ENCODE measurements around the gene PARL. TPM values are rescaled to one million over a fixed set of nuclear protein-coding genes. Genes with fewer than 3 reads are reported as not detected.

The PARL gene
- total RNA-seq, 4 donors from 2014 or later, result 47.6 to 66.6 (median 55.7) TPM

DNA sequence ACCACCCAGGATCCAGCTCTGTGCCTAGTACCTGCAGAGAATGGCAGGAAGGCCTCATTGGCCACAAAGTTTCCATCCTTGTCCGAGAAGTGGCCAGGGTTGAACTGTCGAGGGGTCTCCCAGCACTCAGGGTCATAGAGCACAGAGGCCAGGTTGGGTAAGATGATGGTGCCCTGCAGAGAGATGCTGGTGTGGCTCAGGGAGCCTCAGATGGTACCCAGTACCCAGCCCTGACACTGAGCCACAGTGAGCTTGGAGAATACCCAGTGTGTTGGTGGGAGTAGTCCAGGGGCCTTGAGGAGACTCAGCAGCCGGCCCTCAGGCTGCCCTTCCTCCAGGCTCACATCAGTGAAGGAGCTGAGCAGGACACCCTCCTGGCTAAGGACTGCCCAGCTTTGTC is 11.5 kb upstream of the PARL start:
- WGBS, 2 donors, result 39 to 77% methylated on average over 2 to 3 of the region's 3 CpGs
- no peaks in the 10 kb centered on the region for H3K36me3 ChIP-seq
- H3K4me3 ChIP-seq, result no peak overlapping the region
- H3K9me3 ChIP-seq, result no peaks in the 10 kb centered on the region
- peaks cover 0 to 12% of the 10 kb centered on the region in 2 donors for H3K27me3 ChIP-seq
- TF ChIP-seq EP300 (IDR thresholded peaks at IDR 0.05), result no peak
- TF ChIP-seq, protein P1, sequence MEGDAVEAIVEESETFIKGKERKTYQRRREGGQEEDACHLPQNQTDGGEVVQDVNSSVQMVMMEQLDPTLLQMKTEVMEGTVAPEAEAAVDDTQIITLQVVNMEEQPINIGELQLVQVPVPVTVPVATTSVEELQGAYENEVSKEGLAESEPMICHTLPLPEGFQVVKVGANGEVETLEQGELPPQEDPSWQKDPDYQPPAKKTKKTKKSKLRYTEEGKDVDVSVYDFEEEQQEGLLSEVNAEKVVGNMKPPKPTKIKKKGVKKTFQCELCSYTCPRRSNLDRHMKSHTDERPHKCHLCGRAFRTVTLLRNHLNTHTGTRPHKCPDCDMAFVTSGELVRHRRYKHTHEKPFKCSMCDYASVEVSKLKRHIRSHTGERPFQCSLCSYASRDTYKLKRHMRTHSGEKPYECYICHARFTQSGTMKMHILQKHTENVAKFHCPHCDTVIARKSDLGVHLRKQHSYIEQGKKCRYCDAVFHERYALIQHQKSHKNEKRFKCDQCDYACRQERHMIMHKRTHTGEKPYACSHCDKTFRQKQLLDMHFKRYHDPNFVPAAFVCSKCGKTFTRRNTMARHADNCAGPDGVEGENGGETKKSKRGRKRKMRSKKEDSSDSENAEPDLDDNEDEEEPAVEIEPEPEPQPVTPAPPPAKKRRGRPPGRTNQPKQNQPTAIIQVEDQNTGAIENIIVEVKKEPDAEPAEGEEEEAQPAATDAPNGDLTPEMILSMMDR (IDR thresholded peaks at IDR 0.05), result no peak
- no peak for TF ChIP-seq POLR2A (IDR thresholded peaks at IDR 0.05)
- peaks cover 0 to 4% (median 0%) of the 10 kb centered on the region in 4 donors for H3K4me1 ChIP-seq
- no peak for DNase-seq (ENCODE audit: low spot score in 2 of 2)
- no peak overlapping the region for H3K27ac ChIP-seq

DNA sequence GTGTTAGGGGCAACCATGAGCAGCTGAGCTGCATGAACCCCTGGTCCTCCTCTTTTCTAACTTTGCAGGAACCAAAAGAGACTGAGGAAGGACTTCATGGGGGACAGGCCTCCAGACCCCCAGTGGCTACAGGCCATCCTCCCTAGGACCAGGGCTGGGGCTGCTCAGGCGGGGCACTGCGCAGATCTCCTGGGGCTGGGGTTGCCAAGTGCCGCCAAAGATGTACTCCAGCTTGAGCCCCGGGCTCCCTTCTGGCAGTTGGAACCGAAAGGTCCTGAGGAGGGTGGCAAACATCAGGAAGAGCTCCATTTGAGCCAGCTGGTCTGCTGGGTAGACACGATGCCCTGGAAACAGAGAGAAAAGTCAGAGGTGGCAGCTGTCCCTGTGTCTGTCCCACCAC is 11.1 kb upstream of the PARL start:
- H3K9me3 ChIP-seq, result no peaks in the 10 kb centered on the region
- no peak overlapping the region for H3K27ac ChIP-seq
- peaks cover 0 to 12% of the 10 kb centered on the region in 2 donors for H3K27me3 ChIP-seq
- DNase-seq (ENCODE audit: low spot score in 2 of 2), result no peak
- H3K4me3 ChIP-seq, result no peak overlapping the region
- 88 to 93% methylated on average over 6 of the region's 6 CpGs for WGBS, 2 donors
- TF ChIP-seq POLR2A (IDR thresholded peaks at IDR 0.05) (no peak), EP300 (IDR thresholded peaks at IDR 0.05) (no peak)
- TF ChIP-seq, protein P1 (IDR thresholded peaks at IDR 0.05), result no peak
- peaks cover 0 to 4% (median 0%) of the 10 kb centered on the region in 4 donors for H3K4me1 ChIP-seq
- no peaks in the 10 kb centered on the region for H3K36me3 ChIP-seq

DNA sequence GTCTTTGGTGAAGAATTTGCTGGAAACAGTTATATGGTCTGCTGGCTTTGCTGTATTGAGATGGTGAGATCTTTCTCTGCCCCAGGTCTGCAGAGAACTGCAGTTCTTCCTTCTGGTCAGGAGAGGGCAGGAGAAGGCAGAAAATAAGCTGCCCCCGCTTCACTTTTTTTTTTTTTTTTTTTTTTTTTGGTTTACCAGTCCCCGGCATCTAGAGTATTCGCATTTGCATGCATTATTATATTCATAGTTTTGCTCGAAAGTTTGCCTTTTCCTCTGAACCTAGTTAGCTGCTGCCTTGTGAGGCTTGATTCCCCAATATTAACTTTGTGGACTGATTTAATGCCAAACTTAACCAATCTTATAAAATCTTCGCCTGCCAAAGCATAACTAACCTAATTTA is 10.6 kb upstream of the PARL start:
- 17 to 20% methylated on average over 5 of the region's 5 CpGs for WGBS, 2 donors
- peak in 1 of 2 donors; percentile 26 for DNase-seq (ENCODE audit: low spot score in 2 of 2)

DNA sequence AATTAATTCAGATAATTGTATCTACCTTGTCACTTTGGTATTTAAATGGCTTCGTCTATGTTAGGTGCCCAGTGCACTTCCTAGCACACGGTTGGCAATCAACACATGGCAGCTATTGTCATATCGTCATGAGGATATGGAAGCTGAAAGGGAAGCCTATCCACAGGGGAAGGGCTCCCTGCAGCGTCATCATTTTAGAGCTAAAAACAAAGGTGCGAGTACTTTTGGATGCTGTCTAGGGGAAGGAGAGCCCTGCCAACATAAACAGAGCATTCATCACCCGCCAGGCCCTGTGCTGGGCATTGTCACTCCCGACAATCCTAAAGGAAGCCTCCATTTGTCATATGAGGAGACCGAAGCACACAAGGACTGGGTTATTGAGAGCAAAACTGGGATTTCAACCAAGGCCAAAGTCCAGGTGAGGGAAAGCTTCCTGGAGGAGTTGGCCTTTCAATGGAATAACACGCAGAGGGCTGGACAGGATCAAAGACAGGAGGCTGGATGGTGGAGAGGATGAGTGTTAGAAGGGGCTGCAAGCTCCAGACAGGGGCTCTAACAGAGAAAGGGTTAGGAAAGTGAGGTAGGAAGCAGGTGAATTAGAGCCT is 8.0 kb upstream of the PARL start:
- Histone ChIP-seq H3K27ac (no peak overlapping the region), H3K4me3 (no peak overlapping the region), H3K27me3 (peaks cover 0 to 8% of the 10 kb centered on the region in 2 donors), H3K4me1 (peaks cover 0 to 4% (median 0%) of the 10 kb centered on the region in 4 donors), H3K9me3 (no peaks in the 10 kb centered on the region), H3K36me3 (no peaks in the 10 kb centered on the region)
- TF ChIP-seq, protein P1 (IDR thresholded peaks at IDR 0.05), result no peak
- no peak for TF ChIP-seq POLR2A (IDR thresholded peaks at IDR 0.05)
- TF ChIP-seq EP300 (IDR thresholded peaks at IDR 0.05), result no peak
- no peak for DNase-seq (ENCODE audit: low spot score in 2 of 2)
- 68 to 71% methylated on average over 9 of the region's 9 CpGs for WGBS, 2 donors

More for the DNA sequence above, 10.6 kb upstream of the PARL start:
- no peak for TF ChIP-seq EP300 (IDR thresholded peaks at IDR 0.05)
- TF ChIP-seq POLR2A (IDR thresholded peaks at IDR 0.05), result no peak
- TF ChIP-seq, protein P1 (IDR thresholded peaks at IDR 0.05), result peak; percentile 47 to 87 (median 70)
- no peaks in the 10 kb centered on the region for H3K9me3 ChIP-seq
- H3K27me3 ChIP-seq, result peaks cover 0 to 12% of the 10 kb centered on the region in 2 donors
- no peak overlapping the region for H3K4me3 ChIP-seq
- peaks cover 0 to 4% (median 0%) of the 10 kb centered on the region in 4 donors for H3K4me1 ChIP-seq
- no peaks in the 10 kb centered on the region for H3K36me3 ChIP-seq
- H3K27ac ChIP-seq, result no peak overlapping the region

DNA sequence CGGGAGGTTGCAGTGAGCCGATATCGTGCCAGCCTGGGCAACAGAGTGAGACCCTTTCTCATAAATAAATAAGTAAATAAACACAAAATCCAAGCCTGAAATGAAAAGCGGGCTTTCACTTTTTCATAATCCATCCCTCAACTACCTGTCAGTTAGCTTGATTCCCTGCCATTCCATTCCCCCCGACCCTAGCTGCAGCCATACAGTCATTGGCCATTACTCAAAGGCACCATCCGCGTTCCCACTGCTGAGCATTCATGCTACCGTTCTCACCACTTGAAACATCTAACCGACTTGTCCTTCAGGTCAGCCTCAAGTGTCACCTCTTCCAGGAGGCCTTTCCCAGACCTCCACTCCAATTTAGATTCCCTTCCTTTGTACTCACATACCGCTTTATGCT is 1.1 kb upstream of the PARL start:
- Histone ChIP-seq H3K4me3 (peak overlapping the region in 1 of 4 donors; percentile 92), H3K27ac (no peak overlapping the region)
- 92 to 96% methylated on average over 10 of the region's 10 CpGs for WGBS, 2 donors

More for the DNA sequence above, 1.1 kb upstream of the PARL start:
- H3K27me3 ChIP-seq, result no peaks in the 10 kb centered on the region
- H3K4me1 ChIP-seq, result peaks cover 0 to 33% (median 19%) of the 10 kb centered on the region in 4 donors
- H3K9me3 ChIP-seq, result no peaks in the 10 kb centered on the region
- no peak for TF ChIP-seq POLR2A (IDR thresholded peaks at IDR 0.05)
- TF ChIP-seq EP300 (IDR thresholded peaks at IDR 0.05), result no peak
- TF ChIP-seq, protein P1 (IDR thresholded peaks at IDR 0.05), result no peak
- DNase-seq (ENCODE audit: low spot score in 2 of 2), result no peak
- no peaks in the 10 kb centered on the region for H3K36me3 ChIP-seq

Measured in tibial nerve (tissue), 4 donors.